Medulla oblongata (tissue), 1 donor: ENCODE data around the gene CDK5.
"Not testable (repeated sequence)": the region's sequence is repeated elsewhere in the genome, so short reads cannot be mapped to it uniquely, and the experiment has no call there.

ENCODE experiments used
- DNase-seq: peaks from one replicate; pipeline ENCODE4 v3.0.0-alpha.2; 2015; ENCODE audit errors: extremely low spot score

CDK5 gene

GRCh38 chr7:151034312-151035025, 23.2 kb downstream of the CDK5 start:
- no peak for DNase-seq

- DNase-seq, result no peak
Observed at GRCh38 chr7:151033864-151034249, 23.8 kb downstream of the CDK5 start.

- no peak for DNase-seq
Observed at GRCh38 chr7:151032936-151033863, 24.5 kb downstream of the CDK5 start.

GRCh38 chr7:151031011-151031410, 26.7 kb downstream of the CDK5 start:
- no peak for DNase-seq

- no peak for DNase-seq
Observed at GRCh38 chr7:151028948-151029501, 28.7 kb downstream of the CDK5 start.

- DNase-seq, result peak; percentile 99
Observed at GRCh38 chr7:151028131-151028947, 29.4 kb downstream of the CDK5 start, which contains the start of gene ABCB8. ABCB8 (plus strand) TSS chr7:151028450; CDS start chr7:151028516, 66 bp downstream.

GRCh38 chr7:151027728-151028130, 30.0 kb downstream of the CDK5 start:
- DNase-seq, result not testable (repeated sequence)

- DNase-seq, result not testable (repeated sequence)
Observed at GRCh38 chr7:151026771-151027727, 30.6 kb downstream of the CDK5 start.

- DNase-seq, result no peak
Observed at GRCh38 chr7:151025924-151026671, 31.6 kb downstream of the CDK5 start.

- DNase-seq, result no peak
Observed at GRCh38 chr7:151024435-151025056, 33.2 kb downstream of the CDK5 start, which contains the start of gene ATG9B. ATG9B (minus strand) TSS chr7:151024494; CDS start chr7:151024423, 71 bp downstream.

GRCh38 chr7:151023232-151023631, 34.5 kb downstream of the CDK5 start:
- no peak for DNase-seq

- DNase-seq, result no peak
Observed at GRCh38 chr7:151020231-151020630, 37.5 kb downstream of the CDK5 start.

- no peak for DNase-seq
Observed at GRCh38 chr7:151019130-151019447, 38.6 kb downstream of the CDK5 start.

- DNase-seq, result no peak
Observed at GRCh38 chr7:151018421-151019129, 39.1 kb downstream of the CDK5 start.

- DNase-seq, result peak; percentile 41
Observed at GRCh38 chr7:151017953-151018420, 39.7 kb downstream of the CDK5 start.

GRCh38 chr7:151017370-151017952, 40.2 kb downstream of the CDK5 start:
- no peak for DNase-seq

GRCh38 chr7:151016942-151017341, 40.8 kb downstream of the CDK5 start:
- DNase-seq, result no peak

GRCh38 chr7:151016505-151016904, 41.2 kb downstream of the CDK5 start:
- no peak for DNase-seq
